ENCODE data around the gene CORO1A.
"Not testable (repeated sequence)": the region's sequence is repeated elsewhere in the genome, so short reads cannot be mapped to it uniquely, and the experiment has no call there.

Gene CORO1A

DNA sequence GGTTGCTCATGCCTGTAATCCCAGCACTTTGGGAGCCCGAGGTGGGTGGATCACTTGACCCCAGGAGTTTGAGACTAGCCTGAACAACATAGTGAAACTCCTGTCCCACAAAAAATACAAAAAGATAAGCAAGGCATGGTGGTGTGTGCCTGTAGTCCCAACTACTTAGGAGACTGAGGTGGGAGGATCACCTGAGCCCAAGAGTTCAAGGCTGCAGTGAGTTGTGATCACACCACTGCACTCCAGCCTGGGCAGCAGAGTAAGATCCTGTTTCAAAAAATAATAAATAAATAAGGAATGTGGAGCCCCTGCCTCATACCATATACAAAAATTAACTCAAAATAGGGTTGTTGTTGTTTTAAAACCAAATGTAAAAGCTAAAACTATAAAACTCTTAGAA lies 26.2 kb upstream of the CORO1A start:
- H3K9me3 ChIP-seq (ENCODE audit: control insufficient read depth, low read length) = no peaks in the 10 kb centered on the region
- no peak overlapping the region for H3K14ac ChIP-seq (ENCODE audit: low read length in 2 of 2)
- no peak overlapping the region for H4K91ac ChIP-seq (ENCODE audit: low read length)
- H4K8ac ChIP-seq (ENCODE audit: low read length) = no peak overlapping the region
- no peaks in the 10 kb centered on the region for H3K79me1 ChIP-seq (replicated peaks; ENCODE audit: low read length, poor library complexity, severe bottlenecking)
- no peaks in the 10 kb centered on the region for H3K4me1 ChIP-seq (ENCODE audit: control insufficient read depth, insufficient read depth, low read depth, low read length)
- H2BK12ac ChIP-seq (ENCODE audit: low read length in 2 of 2) = no peak overlapping the region
- H2BK5ac ChIP-seq (ENCODE audit: low read depth, low read length, poor library complexity, severe bottlenecking) = no peak overlapping the region
- no peaks in the 10 kb centered on the region for H3K27me3 ChIP-seq (ENCODE audit: control insufficient read depth in 1 of 2, insufficient read depth in 1 of 2, low read length in 2 of 2)
- H3K4me2 ChIP-seq (ENCODE audit: low read length, poor library complexity, severe bottlenecking) = no peak overlapping the region
- 88% methylated on average over 1 of the region's 1 CpG for WGBS
- no peak overlapping the region for H3K27ac ChIP-seq (ENCODE audit: low read length, poor library complexity, severe bottlenecking)
- no peak overlapping the region for H3K18ac ChIP-seq (ENCODE audit: low read depth in 1 of 2, low read length in 2 of 2)
- DNase-seq = no peak
- H3K4ac ChIP-seq (ENCODE audit: low read depth in 1 of 2, low read length in 2 of 2) = no peak overlapping the region
- H2AK5ac ChIP-seq (ENCODE audit: low read length, severe bottlenecking) = no peak overlapping the region
- H2AFZ ChIP-seq (ENCODE audit: low read depth, low read length) = no peak overlapping the region
- H3K36me3 ChIP-seq (ENCODE audit: control insufficient read depth in 1 of 2, insufficient read depth in 2 of 2, low read depth in 1 of 2, low read length in 2 of 2) = no peaks in the 10 kb centered on the region
- no peak overlapping the region for H3K23ac ChIP-seq (ENCODE audit: low read length in 2 of 2)
- no peak overlapping the region for H2BK15ac ChIP-seq (ENCODE audit: low read depth, poor library complexity, severe bottlenecking)
- no peak overlapping the region for H3K4me3 ChIP-seq (ENCODE audit: insufficient read depth in 1 of 2, low read depth in 1 of 2, low read length in 2 of 2)
- H3K9ac ChIP-seq (ENCODE audit: low read length) = no peak overlapping the region
- H2BK120ac ChIP-seq (ENCODE audit: low read depth, low read length) = no peak overlapping the region

DNA sequence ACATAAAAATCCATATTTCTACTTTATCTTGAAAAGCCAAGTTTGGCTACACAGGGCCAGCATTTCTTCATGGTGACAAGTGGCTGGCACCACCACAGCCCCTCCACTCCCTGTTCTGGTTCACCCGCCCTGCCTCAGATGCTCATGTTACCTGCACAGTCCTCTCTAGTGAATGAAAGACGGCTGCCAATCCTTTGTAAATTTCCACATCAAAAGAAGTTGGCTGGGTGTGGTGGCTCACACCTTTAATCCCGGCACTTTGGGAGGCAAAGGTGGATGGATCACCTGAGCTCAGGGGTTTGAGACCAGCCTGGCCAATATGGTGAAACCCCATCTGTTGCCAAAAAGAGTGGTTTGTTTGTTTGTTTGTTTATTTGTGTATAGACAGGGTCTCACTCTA lies 19.9 kb upstream of the CORO1A start:
- Histone ChIP-seq H3K79me1 (replicated peaks; ENCODE audit: low read length, poor library complexity, severe bottlenecking) (no peaks in the 10 kb centered on the region), H3K14ac (ENCODE audit: low read length in 2 of 2) (no peak overlapping the region), H3K27me3 (ENCODE audit: control insufficient read depth in 1 of 2, insufficient read depth in 1 of 2, low read length in 2 of 2) (no peaks in the 10 kb centered on the region), H3K4me3 (ENCODE audit: insufficient read depth in 1 of 2, low read depth in 1 of 2, low read length in 2 of 2) (no peak overlapping the region), H2BK15ac (ENCODE audit: low read depth, poor library complexity, severe bottlenecking) (no peak overlapping the region), H4K91ac (ENCODE audit: low read length) (no peak overlapping the region), H2BK120ac (ENCODE audit: low read depth, low read length) (no peak overlapping the region), H2AK5ac (ENCODE audit: low read length, severe bottlenecking) (no peak overlapping the region), H4K8ac (ENCODE audit: low read length) (no peak overlapping the region), H2AFZ (ENCODE audit: low read depth, low read length) (no peak overlapping the region), H3K4ac (ENCODE audit: low read depth in 1 of 2, low read length in 2 of 2) (no peak overlapping the region), H3K4me2 (ENCODE audit: low read length, poor library complexity, severe bottlenecking) (no peak overlapping the region), H3K9me3 (ENCODE audit: control insufficient read depth, low read length) (no peaks in the 10 kb centered on the region), H3K18ac (ENCODE audit: low read depth in 1 of 2, low read length in 2 of 2) (no peak overlapping the region), H3K23ac (ENCODE audit: low read length in 2 of 2) (no peak overlapping the region), H3K36me3 (ENCODE audit: control insufficient read depth in 1 of 2, insufficient read depth in 2 of 2, low read depth in 1 of 2, low read length in 2 of 2) (no peaks in the 10 kb centered on the region), H2BK12ac (ENCODE audit: low read length in 2 of 2) (no peak overlapping the region), H3K9ac (ENCODE audit: low read length) (no peak overlapping the region), H2BK5ac (ENCODE audit: low read depth, low read length, poor library complexity, severe bottlenecking) (no peak overlapping the region), H3K27ac (ENCODE audit: low read length, poor library complexity, severe bottlenecking) (no peak overlapping the region), H3K4me1 (ENCODE audit: control insufficient read depth, insufficient read depth, low read depth, low read length) (no peaks in the 10 kb centered on the region)
- no peak for DNase-seq
- WGBS = 63% methylated on average over 3 of the region's 3 CpGs

DNA sequence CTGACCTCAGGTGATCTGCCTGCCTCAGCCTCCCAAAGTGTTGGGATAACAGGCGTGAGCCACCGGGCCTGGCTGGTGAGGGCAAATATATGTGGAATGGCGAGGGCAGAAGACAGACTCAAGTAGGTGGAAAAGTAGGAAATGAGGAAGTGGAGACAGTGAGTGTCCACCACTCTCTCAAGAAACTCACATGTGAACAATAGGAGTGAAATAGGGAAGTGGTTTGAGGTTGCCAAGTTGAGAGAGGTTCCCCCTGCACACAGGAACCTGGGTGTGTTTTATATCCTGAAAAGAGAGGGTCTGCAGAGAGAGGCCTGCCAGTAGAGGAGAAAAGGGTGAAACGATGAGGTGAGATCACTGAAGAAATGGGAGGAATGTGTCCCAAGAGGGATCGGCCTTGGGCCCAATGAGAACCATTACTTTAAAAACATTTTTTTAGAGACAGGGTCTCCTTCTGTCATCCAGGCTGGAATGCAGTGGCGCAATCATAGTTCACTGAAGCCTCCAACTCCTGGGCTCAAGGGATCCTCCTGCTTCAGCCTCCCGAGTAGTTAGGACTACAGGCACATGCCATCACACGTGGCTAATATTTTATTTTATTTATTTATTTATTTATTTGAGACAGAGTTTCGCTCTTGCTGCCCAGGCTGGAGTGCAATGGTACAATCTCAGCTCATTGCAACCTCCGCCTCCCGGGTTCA lies 17.1 kb upstream of the CORO1A start:
- Histone ChIP-seq H3K27ac (ENCODE audit: low read length, poor library complexity, severe bottlenecking) (no peak overlapping the region), H2AK5ac (ENCODE audit: low read length, severe bottlenecking) (no peak overlapping the region), H3K4me2 (ENCODE audit: low read length, poor library complexity, severe bottlenecking) (no peak overlapping the region), H3K36me3 (ENCODE audit: control insufficient read depth in 1 of 2, insufficient read depth in 2 of 2, low read depth in 1 of 2, low read length in 2 of 2) (no peaks in the 10 kb centered on the region), H3K4me1 (ENCODE audit: control insufficient read depth, insufficient read depth, low read depth, low read length) (no peaks in the 10 kb centered on the region), H3K27me3 (ENCODE audit: control insufficient read depth in 1 of 2, insufficient read depth in 1 of 2, low read length in 2 of 2) (no peaks in the 10 kb centered on the region), H2BK120ac (ENCODE audit: low read depth, low read length) (no peak overlapping the region), H3K9ac (ENCODE audit: low read length) (no peak overlapping the region), H3K9me3 (ENCODE audit: control insufficient read depth, low read length) (no peaks in the 10 kb centered on the region), H3K18ac (ENCODE audit: low read depth in 1 of 2, low read length in 2 of 2) (no peak overlapping the region), H3K79me1 (replicated peaks; ENCODE audit: low read length, poor library complexity, severe bottlenecking) (no peaks in the 10 kb centered on the region), H3K4ac (ENCODE audit: low read depth in 1 of 2, low read length in 2 of 2) (no peak overlapping the region), H2BK5ac (ENCODE audit: low read depth, low read length, poor library complexity, severe bottlenecking) (no peak overlapping the region), H2BK15ac (ENCODE audit: low read depth, poor library complexity, severe bottlenecking) (no peak overlapping the region), H3K14ac (ENCODE audit: low read length in 2 of 2) (no peak overlapping the region), H3K23ac (ENCODE audit: low read length in 2 of 2) (no peak overlapping the region), H3K4me3 (ENCODE audit: insufficient read depth in 1 of 2, low read depth in 1 of 2, low read length in 2 of 2) (no peak overlapping the region), H4K8ac (ENCODE audit: low read length) (no peak overlapping the region), H2AFZ (ENCODE audit: low read depth, low read length) (no peak overlapping the region), H2BK12ac (ENCODE audit: low read length in 2 of 2) (no peak overlapping the region), H4K91ac (ENCODE audit: low read length) (no peak overlapping the region)
- no peak for DNase-seq
- WGBS = 96% methylated on average over 9 of the region's 11 CpGs

DNA sequence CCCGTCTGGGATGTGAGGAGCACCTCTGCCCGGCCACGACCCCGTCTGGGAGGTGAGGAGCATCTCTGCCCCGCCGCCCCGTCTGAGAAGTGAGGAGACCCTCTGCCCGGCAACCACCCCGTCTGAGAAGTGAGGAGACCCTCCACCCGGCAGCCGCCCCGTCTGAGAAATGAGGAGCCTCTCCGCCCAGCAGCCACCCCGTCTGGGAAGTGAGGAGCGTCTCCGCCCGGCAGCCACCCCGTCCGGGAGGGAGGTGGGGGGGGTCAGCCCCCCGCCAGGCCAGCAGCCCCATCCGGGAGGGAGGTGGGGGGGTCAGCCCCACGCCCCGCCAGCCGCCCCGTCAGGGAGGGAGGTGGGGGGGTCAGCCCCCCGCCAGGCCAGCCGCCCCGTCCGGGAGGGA lies 14.7 kb upstream of the CORO1A start:
- H3K27me3 ChIP-seq (ENCODE audit: control insufficient read depth in 1 of 2, insufficient read depth in 1 of 2, low read length in 2 of 2); H2BK120ac ChIP-seq (ENCODE audit: low read depth, low read length); H3K79me1 ChIP-seq (replicated peaks; ENCODE audit: low read length, poor library complexity, severe bottlenecking); H2BK15ac ChIP-seq (ENCODE audit: low read depth, poor library complexity, severe bottlenecking); H3K14ac ChIP-seq (ENCODE audit: low read length in 2 of 2); H3K18ac ChIP-seq (ENCODE audit: low read depth in 1 of 2, low read length in 2 of 2); H3K9me3 ChIP-seq (ENCODE audit: control insufficient read depth, low read length); H2BK5ac ChIP-seq (ENCODE audit: low read depth, low read length, poor library complexity, severe bottlenecking); H3K4me2 ChIP-seq (ENCODE audit: low read length, poor library complexity, severe bottlenecking); H3K4ac ChIP-seq (ENCODE audit: low read depth in 1 of 2, low read length in 2 of 2); H3K36me3 ChIP-seq (ENCODE audit: control insufficient read depth in 1 of 2, insufficient read depth in 2 of 2, low read depth in 1 of 2, low read length in 2 of 2); H3K4me3 ChIP-seq (ENCODE audit: insufficient read depth in 1 of 2, low read depth in 1 of 2, low read length in 2 of 2); H2AK5ac ChIP-seq (ENCODE audit: low read length, severe bottlenecking); H3K27ac ChIP-seq (ENCODE audit: low read length, poor library complexity, severe bottlenecking); H2AFZ ChIP-seq (ENCODE audit: low read depth, low read length); H3K23ac ChIP-seq (ENCODE audit: low read length in 2 of 2); H2BK12ac ChIP-seq (ENCODE audit: low read length in 2 of 2); DNase-seq; H3K4me1 ChIP-seq (ENCODE audit: control insufficient read depth, insufficient read depth, low read depth, low read length); H3K9ac ChIP-seq (ENCODE audit: low read length); H4K91ac ChIP-seq (ENCODE audit: low read length); H4K8ac ChIP-seq (ENCODE audit: low read length): not testable (repeated sequence)
- no CpG with 5 or more reads among the region's 29 CpGs for WGBS
